Mesendoderm (in vitro differentiated cells): ENCODE data around the gene HOPX.
"Not testable (repeated sequence)": the region's sequence is repeated elsewhere in the genome, so short reads cannot be mapped to it uniquely, and the experiment has no call there.

Experiments
- DNase-seq: peaks from one replicate; pipeline ENCODE4 v3.0.0; 2013
- H2AK5ac ChIP-seq: 2 replicates; pipeline ENCODE4 v1.6.1; 2013; ENCODE audit warnings: low read length, inconsistent platforms
- H2BK120ac ChIP-seq: 2 replicates; pipeline ENCODE4 v1.6.1; 2013; ENCODE audit warnings: low read depth, mild to moderate bottlenecking, low read length, moderate library complexity, mixed read lengths
- H2BK15ac ChIP-seq: replicated peaks from 2 replicates; pipeline ENCODE4 v1.6.1; 2013; ENCODE audit warnings: low read depth, mild to moderate bottlenecking, moderate library complexity
- H2BK5ac ChIP-seq: 2 replicates; pipeline ENCODE4 v1.6.1; 2013; ENCODE audit warnings: low read length, inconsistent platforms
- H3K18ac ChIP-seq: 2 replicates; pipeline ENCODE4 v1.6.1; 2013; ENCODE audit warnings: mild to moderate bottlenecking, low read length, mixed read lengths
- H3K23ac ChIP-seq: one replicate; pipeline ENCODE4 v1.6.1; 2013; ENCODE audit warnings: low read length
- H3K27ac ChIP-seq: 2 replicates; pipeline ENCODE4 v1.5.1; 2013; ENCODE audit warnings: low read depth, mild to moderate bottlenecking, inconsistent platforms, low read length, moderate library complexity
- H3K27me3 ChIP-seq: 2 replicates; pipeline ENCODE4 v1.6.1; 2013; ENCODE audit warnings: low read length, control low read depth, mild to moderate bottlenecking, inconsistent platforms; ENCODE audit not compliant: insufficient read depth, poor library complexity
- H3K36me3 ChIP-seq: 2 replicates; pipeline ENCODE4 v1.6.1; 2013; ENCODE audit warnings: low read length, inconsistent platforms; ENCODE audit not compliant: control insufficient read depth, insufficient read depth
- H3K4ac ChIP-seq: one replicate; pipeline ENCODE4 v1.6.1; 2013; ENCODE audit warnings: low read depth, mild to moderate bottlenecking, low read length, moderate library complexity
- H3K4me1 ChIP-seq: 2 replicates; pipeline ENCODE4 v1.6.1; 2013; ENCODE audit warnings: low read depth, low read length, inconsistent platforms; ENCODE audit not compliant: control insufficient read depth
- H3K4me2 ChIP-seq: 2 replicates; pipeline ENCODE4 v1.6.1; 2013; ENCODE audit warnings: low read length
- H3K4me3 ChIP-seq: 2 replicates; pipeline ENCODE4 v1.5.1; 2013; ENCODE audit warnings: mild to moderate bottlenecking, low read length
- H3K56ac ChIP-seq: one replicate; pipeline ENCODE4 v1.6.1; 2013; ENCODE audit warnings: low read length
- H3K79me1 ChIP-seq: 2 replicates; pipeline ENCODE4 v1.6.1; 2013; ENCODE audit warnings: low read length, inconsistent platforms
- H3K79me2 ChIP-seq: 2 replicates; pipeline ENCODE4 v1.6.1; 2013; ENCODE audit warnings: mild to moderate bottlenecking, low read length; ENCODE audit not compliant: control insufficient read depth, insufficient read depth
- H3K9ac ChIP-seq: 2 replicates; pipeline ENCODE4 v1.6.1; 2013; ENCODE audit warnings: low read length, inconsistent platforms
- H4K5ac ChIP-seq: one replicate; pipeline ENCODE4 v1.6.1; 2013; ENCODE audit warnings: low read length
- H4K8ac ChIP-seq: one replicate; pipeline ENCODE4 v1.6.1; 2013; ENCODE audit warnings: low read depth, mild to moderate bottlenecking, control low read depth, low read length, moderate library complexity
- WGBS: extraction: QIAGEN DNeasy Blood & Tissue Kit; methylation state at CpG from one replicate; pipeline ENCODE4 v1.1.7; 2013; ENCODE audit warnings: low lambda C conversion rate, missing lambda C conversion rate; ENCODE audit not compliant: insufficient coverage; ENCODE audit errors: extremely low coverage; 5-methylcytosine and 5-hydroxymethylcytosine counted together

HOPX gene

DNA sequence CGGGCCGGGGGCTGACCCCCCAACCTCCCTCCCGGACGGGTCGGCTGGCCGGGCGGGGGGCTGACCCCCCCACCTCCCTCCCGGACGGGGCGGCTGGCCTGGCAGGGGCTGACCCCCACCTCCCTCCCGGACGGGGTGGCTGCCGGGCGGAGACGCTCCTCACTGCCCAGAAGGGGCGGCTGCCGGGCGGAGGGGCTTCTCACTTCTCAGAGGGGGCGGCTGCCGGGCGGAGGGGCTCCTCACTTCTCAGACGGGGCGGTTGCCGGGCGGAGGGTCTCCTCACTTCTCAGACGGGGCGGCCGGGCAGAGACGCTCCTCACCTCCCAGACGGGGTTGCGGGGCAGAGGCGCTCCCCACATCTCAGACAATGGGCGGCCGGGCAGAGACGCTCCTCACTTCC lies 12.4 kb upstream of the HOPX start:
- H3K27me3 ChIP-seq, H4K5ac ChIP-seq, H3K4me3 ChIP-seq, H2BK120ac ChIP-seq, H2BK15ac ChIP-seq, H4K8ac ChIP-seq, H3K4ac ChIP-seq, H3K56ac ChIP-seq, H3K27ac ChIP-seq, H3K18ac ChIP-seq, DNase-seq, H2AK5ac ChIP-seq, H3K4me1 ChIP-seq, H3K4me2 ChIP-seq, H3K79me1 ChIP-seq, H3K23ac ChIP-seq, H3K9ac ChIP-seq, H2BK5ac ChIP-seq, H3K36me3 ChIP-seq, H3K79me2 ChIP-seq: not testable (repeated sequence)
- no CpG with 5 or more reads among the region's 35 CpGs for WGBS

DNA sequence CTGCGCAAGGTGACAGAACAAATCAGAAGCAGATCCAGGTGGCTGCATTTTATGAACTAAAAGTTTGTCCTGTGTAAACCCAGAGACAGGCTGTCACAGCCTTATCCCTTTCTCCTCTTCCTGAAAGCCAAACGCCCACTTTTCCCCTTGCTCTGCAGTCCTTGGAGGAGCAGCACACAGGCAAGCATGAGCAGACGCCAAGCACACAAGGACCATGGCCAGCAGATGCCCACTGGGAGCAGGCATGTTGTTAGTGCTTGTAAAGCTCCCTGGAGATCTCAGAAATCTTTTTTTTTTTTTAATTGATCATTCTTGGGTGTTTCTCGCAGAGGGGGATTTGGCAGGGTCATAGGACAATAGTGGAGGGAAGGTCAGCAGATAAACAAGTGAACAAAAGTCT lies 11.5 kb upstream of the HOPX start:
- Histone ChIP-seq H3K4me1 (no peaks in the 10 kb centered on the region), H2BK15ac (no peak overlapping the region), H3K9ac (no peak overlapping the region), H3K18ac (no peak overlapping the region), H3K36me3 (no peaks in the 10 kb centered on the region), H3K56ac (no peak overlapping the region), H2BK5ac (no peak overlapping the region), H3K23ac (no peak overlapping the region), H4K5ac (no peak overlapping the region), H3K4me2 (no peak overlapping the region), H3K79me2 (no peaks in the 10 kb centered on the region), H3K4ac (no peak overlapping the region), H3K79me1 (no peaks in the 10 kb centered on the region), H3K27me3 (no peaks in the 10 kb centered on the region), H3K4me3 (no peak overlapping the region), H2AK5ac (no peak overlapping the region), H3K27ac (no peak overlapping the region), H2BK120ac (no peak overlapping the region), H4K8ac (no peak overlapping the region)
- DNase-seq, result no peak
- no CpG with 5 or more reads among the region's 4 CpGs for WGBS

DNA sequence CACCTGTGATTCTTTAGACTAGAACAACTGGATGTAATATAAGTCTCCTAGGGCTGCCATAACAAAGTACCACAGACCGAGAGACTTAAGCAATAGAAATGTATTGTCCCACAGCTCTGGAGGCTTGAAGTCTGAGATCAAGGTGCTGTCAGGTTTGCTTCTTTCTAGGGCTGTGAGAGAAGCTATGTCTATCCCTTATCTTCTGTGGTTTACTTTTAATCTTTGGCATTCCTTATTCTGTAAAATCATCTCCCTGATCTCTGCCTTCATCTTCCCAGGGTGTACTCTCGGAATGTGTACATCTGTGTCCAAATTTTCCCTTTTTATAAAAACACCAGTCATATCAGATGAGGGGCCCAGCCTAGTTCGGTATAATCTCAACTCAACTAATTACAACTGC lies 10.3 kb upstream of the HOPX start:
- Histone ChIP-seq H3K23ac (no peak overlapping the region), H4K8ac (no peak overlapping the region), H3K79me2 (no peaks in the 10 kb centered on the region), H3K36me3 (no peaks in the 10 kb centered on the region), H2BK15ac (no peak overlapping the region), H2BK120ac (no peak overlapping the region), H3K27ac (no peak overlapping the region), H3K27me3 (no peaks in the 10 kb centered on the region), H3K56ac (no peak overlapping the region), H4K5ac (no peak overlapping the region), H3K4ac (no peak overlapping the region), H2AK5ac (no peak overlapping the region), H3K4me3 (no peak overlapping the region), H3K4me1 (no peaks in the 10 kb centered on the region), H3K79me1 (no peaks in the 10 kb centered on the region), H3K9ac (no peak overlapping the region), H3K18ac (no peak overlapping the region), H3K4me2 (no peak overlapping the region), H2BK5ac (no peak overlapping the region)
- DNase-seq, result no peak
- WGBS, result no CpG with 5 or more reads among the region's 3 CpGs

DNA sequence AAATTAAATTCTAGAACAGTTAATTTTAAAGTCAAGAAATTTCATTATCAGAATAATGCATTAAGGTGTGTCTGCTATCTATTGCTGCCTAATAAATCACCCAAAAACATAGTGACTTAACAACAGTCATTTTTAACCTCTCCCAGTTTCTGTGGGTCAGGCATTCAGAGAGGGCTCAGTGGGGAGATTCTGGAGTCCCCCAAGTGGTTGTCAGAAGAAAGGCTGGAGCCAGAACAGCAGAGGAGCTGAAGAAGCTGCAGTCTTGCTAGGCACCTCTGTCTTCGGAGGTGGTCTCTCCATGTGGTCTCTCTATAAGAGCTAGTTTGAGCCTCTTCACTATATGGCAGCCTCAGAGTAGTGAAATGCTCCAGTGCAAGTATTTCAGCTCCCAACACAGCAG lies 9.3 kb upstream of the HOPX start:
- Histone ChIP-seq H3K27me3 (no peaks in the 10 kb centered on the region), H4K8ac (no peak overlapping the region), H2AK5ac (no peak overlapping the region), H3K79me2 (no peaks in the 10 kb centered on the region), H2BK15ac (no peak overlapping the region), H4K5ac (no peak overlapping the region), H3K18ac (no peak overlapping the region), H3K4me2 (no peak overlapping the region), H3K4ac (no peak overlapping the region), H3K56ac (no peak overlapping the region), H3K27ac (no peak overlapping the region), H2BK120ac (no peak overlapping the region), H3K23ac (no peak overlapping the region), H3K9ac (no peak overlapping the region), H3K4me3 (no peak overlapping the region), H3K36me3 (no peaks in the 10 kb centered on the region), H3K4me1 (no peaks in the 10 kb centered on the region), H2BK5ac (no peak overlapping the region), H3K79me1 (no peaks in the 10 kb centered on the region)
- DNase-seq, result no peak
- WGBS, result no CpG with 5 or more reads among the region's 1 CpG

DNA sequence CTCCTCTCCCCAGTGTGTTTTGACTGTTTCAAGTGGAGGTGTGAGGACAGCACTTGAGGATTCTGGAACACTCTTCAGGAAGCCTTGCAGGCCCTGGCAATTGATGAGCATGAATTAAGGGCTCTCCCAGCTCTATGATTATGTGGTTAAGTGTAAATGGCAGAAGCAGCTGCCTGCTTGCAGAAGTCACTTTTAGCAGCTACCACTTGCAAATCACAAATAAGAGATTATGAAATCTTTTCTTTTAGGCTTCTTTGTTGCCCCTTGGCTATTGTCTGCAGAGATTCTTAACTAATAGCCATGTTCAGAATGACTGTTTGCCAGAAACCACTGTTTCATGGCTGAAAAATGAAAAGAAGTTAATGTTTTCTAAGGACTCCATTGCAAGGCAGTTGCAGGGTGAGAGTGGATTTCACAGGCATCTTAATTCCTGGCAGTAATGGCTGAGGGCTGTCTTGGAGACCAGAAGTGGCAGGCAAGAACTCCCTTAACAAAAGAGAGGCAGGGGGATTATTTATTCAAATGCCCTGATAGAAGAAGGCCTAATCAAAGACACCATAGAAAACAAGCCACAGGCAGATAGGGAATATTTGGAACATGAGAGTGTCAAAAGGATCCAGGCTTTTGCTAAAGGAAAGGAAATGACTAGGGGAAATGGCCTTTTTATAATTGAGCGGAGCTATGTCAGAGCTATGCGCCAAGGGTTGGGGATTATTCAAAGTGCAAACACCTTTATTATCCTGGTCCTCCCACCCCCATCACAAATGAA lies 8.3 kb upstream of the HOPX start:
- no peak overlapping the region for H3K4me3 ChIP-seq
- no peak overlapping the region for H3K18ac ChIP-seq
- H3K4me1 ChIP-seq, result peaks cover 3% of the 10 kb centered on the region
- H3K9ac ChIP-seq, result no peak overlapping the region
- H3K4me2 ChIP-seq, result no peak overlapping the region
- no peaks in the 10 kb centered on the region for H3K27me3 ChIP-seq
- H4K8ac ChIP-seq, result no peak overlapping the region
- no peak overlapping the region for H2BK5ac ChIP-seq
- no peak overlapping the region for H4K5ac ChIP-seq
- no peak overlapping the region for H2BK120ac ChIP-seq
- WGBS, result no CpG with 5 or more reads among the region's 2 CpGs
- no peak overlapping the region for H3K4ac ChIP-seq
- peak; percentile 57 for DNase-seq
- no peak overlapping the region for H3K23ac ChIP-seq
- H3K36me3 ChIP-seq, result no peaks in the 10 kb centered on the region
- H2BK15ac ChIP-seq, result no peak overlapping the region
- H3K79me2 ChIP-seq, result no peaks in the 10 kb centered on the region
- no peak overlapping the region for H3K56ac ChIP-seq
- no peaks in the 10 kb centered on the region for H3K79me1 ChIP-seq
- no peak overlapping the region for H3K27ac ChIP-seq
- no peak overlapping the region for H2AK5ac ChIP-seq

DNA sequence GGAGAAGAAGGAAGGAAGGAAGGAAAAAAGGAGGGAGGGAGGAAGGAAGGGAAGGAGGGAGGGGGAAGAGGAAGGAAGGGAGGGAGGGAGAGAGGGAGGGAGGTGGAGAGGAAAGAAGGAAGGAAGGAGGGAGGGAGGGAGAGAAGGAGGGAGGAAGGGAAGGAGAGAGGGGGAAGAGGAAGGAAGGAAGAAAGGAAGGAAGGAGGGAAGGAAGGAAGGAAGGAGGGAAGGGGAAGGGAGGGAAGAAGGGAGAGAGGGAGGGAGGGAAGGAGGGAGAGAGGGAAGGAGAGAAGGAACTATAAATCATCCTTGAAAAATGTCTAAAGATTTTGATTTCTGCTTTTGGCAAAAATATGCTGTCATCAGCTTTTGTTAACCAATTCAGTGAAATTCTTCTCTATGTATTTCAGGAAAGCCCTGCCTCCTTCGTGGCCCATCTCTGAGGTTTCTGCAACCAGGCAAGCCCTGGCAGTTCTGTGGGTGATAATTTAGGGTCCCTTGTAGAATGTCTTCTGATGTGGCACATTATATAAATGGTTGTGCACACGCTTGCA lies 7.1 kb upstream of the HOPX start:
- Histone ChIP-seq H3K79me1 (no peaks in the 10 kb centered on the region), H2AK5ac (no peak overlapping the region), H3K4me3 (no peak overlapping the region), H3K27me3 (no peaks in the 10 kb centered on the region), H2BK120ac (no peak overlapping the region), H3K27ac (no peak overlapping the region), H3K36me3 (no peaks in the 10 kb centered on the region), H4K8ac (no peak overlapping the region), H3K23ac (no peak overlapping the region), H3K18ac (no peak overlapping the region), H2BK15ac (no peak overlapping the region), H4K5ac (no peak overlapping the region), H3K56ac (no peak overlapping the region), H3K4me1 (peaks cover 3% of the 10 kb centered on the region), H3K9ac (no peak overlapping the region), H3K79me2 (no peaks in the 10 kb centered on the region), H2BK5ac (no peak overlapping the region), H3K4ac (no peak overlapping the region), H3K4me2 (no peak overlapping the region)
- DNase-seq, result no peak
- WGBS, result no CpG with 5 or more reads among the region's 2 CpGs
